C1 segment of cervical spinal cord (tissue), 14 donors: ENCODE measurements around the gene FOXJ3.

ENCODE experiments used
- DNase-seq, 14 donors: peaks; one replicate each; lab custom pipeline; 2025; lab: John Stamatoyannopoulos, UW

The FOXJ3 gene

DNA sequence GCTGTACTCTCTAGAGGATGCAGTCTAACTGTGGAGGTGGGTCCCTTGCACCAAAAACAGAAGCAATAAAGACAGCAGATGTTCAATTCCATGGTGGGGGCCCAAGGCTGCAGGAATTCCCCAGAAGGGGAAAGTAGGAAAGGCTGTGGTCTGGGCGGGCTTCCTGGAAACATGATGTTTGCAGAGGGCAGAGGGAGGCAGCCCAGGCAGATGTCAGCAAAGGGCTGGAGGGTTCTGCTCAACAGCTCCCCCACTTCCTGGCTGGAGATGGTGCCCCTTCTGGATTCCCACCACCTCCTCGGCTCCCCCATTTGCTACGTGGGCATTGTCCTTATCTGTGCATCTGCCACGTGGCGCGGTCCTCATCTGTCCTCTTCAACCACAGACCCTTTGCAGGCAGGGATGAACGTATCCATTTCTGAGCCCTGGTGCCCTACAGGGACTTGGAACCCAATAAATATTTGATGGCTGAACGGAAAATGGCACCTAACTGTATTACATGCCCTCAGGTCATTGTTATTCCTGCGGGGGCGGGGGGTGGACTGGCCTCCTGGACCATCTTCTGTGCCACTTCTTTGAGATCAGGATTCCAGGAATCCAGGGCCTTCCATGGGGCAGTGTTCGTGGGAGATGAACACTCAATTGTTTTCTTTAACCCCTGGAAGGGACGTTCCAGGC lies 190.2 kb downstream of the FOXJ3 start:
- no peak for DNase-seq

DNA sequence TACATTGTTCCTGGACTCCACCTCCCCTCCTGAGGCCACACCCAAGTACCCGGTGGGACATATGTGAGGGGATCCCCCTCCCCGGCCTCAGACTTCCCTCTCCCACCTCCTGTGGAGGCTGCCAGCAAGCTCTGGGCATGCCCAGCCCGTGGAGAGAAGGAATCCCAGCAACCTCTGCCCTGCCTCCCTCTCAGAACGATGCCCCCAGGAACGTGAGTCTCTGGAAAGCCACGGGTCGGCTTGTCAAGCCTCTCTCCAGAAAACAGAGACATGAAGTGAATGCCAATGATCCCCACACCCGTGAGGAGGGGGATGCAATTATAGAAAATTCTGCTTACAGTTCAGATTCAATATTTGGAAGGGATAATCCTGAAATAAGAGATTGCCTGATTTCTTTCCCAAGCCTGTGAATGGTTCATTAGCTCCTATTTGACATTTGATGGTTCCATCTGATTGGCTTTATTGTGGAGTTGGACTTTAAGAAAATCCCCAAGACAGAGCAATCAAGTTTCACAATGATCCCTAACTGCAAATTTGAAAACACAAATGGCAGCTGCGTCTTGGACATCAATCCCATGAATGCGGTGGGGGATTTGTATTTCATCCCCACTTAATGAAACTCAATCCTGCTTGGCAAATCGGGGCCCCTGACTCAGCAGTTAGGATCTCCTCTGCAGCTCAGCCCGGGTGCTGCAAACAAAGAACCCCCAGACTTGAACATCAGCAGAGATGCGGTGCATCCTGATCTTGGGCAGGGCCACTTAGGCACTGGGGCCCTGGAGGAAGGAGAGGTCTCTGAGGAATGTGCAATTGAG lies 190.9 kb downstream of the FOXJ3 start:
- DNase-seq = no peak

DNA sequence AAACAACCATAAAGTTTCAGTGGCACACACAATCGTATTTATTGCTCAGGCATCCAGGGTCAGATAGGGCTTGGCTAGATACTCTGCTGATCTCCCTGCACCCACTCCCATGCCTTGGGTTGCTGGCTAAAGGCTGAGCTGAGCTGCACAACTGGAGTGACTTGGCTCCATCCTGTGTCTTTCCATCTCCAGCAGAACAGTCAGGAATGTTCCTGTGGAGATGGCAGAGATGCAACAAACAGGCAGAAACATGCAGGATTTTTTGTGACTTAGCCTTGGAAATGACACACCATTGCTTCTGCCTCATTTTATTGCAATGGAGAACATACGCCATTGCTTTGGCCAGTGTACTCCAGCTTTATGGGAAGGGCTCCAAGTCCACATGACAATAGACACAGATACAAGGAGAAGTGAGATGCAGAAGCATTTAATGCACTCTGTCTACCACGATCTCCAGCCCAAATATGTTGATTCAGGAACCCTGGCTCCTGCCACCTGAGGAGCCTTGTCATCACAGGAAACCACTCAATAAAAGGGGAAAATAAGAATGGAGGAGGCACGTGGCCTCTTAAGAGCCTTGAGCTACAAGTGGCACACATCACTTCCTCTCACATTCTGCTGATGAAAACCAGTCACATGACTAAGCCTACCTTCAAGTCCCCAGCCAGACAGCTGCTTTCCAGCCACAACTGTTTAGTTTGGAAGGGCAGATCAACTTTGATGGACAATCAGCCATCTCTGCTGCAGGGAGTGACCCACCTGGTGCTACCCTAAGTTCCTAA lies 191.9 kb downstream of the FOXJ3 start:
- no peak for DNase-seq

GRCh38 chr1:42141978-42142377 lies 193.1 kb downstream of the FOXJ3 start:
- DNase-seq = no peak

GRCh38 chr1:42140191-42140590 lies 194.8 kb downstream of the FOXJ3 start:
- DNase-seq = no peak

DNA sequence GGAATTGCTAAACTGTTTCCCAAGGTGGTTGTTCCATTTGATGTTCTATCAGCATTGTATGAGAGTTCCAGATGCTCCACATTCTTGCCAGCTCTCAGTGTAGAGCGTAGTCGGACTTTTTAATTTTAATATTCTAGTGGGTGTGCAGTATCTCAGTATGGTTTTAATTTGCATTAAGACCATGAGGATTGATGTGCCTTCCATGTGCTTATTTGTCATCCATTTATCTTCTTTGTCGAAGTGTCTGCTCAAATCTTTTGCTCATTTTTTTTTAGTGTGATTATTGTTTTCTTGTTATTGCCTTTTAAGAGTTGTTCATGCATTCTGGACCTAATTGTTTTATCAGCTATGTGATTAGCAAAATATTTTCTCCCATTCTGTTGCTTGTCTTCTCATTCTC lies 195.6 kb downstream of the FOXJ3 start:
- no peak for DNase-seq

GRCh38 chr1:42138586-42138985 lies 196.4 kb downstream of the FOXJ3 start:
- no peak for DNase-seq

DNA sequence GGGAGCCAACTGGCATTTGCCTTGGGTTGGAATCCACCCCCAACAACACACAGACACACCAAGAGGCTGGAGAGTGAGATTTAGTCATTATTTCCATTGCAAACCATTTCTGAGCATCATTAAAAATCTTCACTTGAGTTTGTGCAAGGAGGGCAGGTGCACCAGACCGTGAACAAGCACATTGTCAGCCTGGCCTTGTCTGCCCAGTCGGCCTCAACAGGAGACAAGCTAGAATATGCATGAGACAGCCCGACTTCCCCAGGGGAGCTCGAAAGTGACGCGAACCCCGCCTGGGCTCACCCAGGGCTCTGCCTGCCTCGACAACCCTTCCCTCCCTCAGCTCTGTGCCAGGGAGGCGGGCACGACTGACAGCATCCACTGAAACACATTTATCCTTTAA lies 197.3 kb downstream of the FOXJ3 start:
- DNase-seq = no peak

DNA sequence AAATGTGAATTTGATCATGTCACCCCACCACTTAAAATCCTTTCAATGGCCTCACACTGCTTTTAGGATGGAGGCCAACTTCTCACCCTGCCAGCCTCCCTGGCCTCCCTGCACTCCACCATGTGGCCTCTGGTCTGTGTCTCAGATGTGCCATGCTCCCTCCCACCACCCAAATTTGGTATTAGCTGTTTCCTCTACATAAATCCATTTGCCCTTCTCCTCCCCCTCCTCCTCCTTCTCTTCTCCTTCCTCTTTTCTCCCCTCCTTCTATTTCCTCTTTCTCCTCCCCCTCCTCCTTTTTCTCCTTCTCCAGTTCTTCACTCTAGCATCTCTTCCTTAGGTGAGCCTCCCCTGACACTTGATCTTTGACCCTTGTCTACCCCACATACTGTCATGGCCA lies 198.6 kb downstream of the FOXJ3 start:
- no peak for DNase-seq

GRCh38 chr1:42135426-42135825 lies 199.6 kb downstream of the FOXJ3 start:
- DNase-seq = no peak

GRCh38 chr1:42133809-42134526 lies 201.1 kb downstream of the FOXJ3 start:
- no peak for DNase-seq

- DNase-seq = no peak
Observed at GRCh38 chr1:42133390-42133789, 201.6 kb downstream of the FOXJ3 start.

DNA sequence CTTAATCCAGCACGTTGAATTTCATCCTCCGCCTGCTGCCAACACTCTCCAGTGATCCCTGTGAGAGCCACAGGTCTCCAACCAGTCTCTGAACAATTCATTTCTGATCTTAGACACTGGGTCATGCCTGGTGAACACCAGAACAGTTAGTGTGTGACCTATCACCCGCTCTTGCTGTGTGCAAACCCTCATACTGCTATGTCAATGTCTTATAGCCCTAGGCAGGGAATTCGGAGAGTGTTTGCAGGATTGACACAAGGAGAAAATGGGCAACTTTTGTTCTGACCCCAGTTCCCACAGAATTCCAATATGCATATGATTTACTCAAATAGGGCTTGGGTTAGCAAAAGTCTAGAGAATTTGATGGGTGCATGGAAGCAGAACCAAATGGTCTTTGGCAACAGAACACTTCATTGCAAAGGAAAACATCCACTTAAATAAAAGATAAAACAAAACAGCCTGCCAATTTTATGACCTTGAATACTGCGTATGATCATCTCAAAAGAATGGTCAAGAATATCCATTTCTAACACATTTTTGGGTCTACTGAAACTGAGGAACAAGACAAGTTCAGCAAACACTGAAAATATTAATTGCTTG lies 204.9 kb downstream of the FOXJ3 start:
- DNase-seq = no peak

DNA sequence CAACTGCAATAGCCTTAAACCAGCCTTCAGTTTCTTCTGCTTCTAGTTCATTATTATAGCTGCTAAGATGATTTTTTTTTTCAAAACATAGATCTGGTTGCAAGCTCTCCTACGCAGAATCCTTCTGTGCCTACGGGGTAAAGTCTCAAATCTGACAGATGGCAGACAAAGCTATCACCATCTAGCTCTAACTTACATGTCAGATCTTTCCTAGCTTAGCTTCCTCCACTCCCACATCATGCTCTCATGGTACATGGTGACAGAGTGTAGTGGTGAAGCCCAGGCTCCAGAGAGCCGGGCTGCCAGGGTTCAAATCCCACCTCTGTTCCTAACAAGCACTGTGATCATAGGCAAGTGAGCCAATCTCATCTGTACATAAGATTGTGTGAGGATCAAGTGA lies 206.1 kb downstream of the FOXJ3 start:
- DNase-seq = no peak

- DNase-seq = no peak
Observed at GRCh38 chr1:42128499-42128898, 206.5 kb downstream of the FOXJ3 start.

- no peak for DNase-seq
Observed at GRCh38 chr1:42127767-42128166, 207.3 kb downstream of the FOXJ3 start.
